H1 (cell line): ENCODE data around the gene SLC26A6. TPM values are rescaled to one million over a fixed set of nuclear protein-coding genes. Genes with fewer than 3 reads are reported as not detected.

Experiments
- CTCF ChIA-PET: fragments of 300-600 bp; sonication (Branson Sonifier 250); formaldehyde crosslinking; loops from one replicate; lab custom pipeline; 2021; ENCODE audit not compliant: partially characterized antibody; lab: Charles Lee
- POLR2A ChIA-PET: fragments of 300-600 bp; sonication (Branson Sonifier 250); formaldehyde crosslinking; loops from one replicate; lab custom pipeline; 2021; ENCODE audit warnings: inconsistent platforms; ENCODE audit not compliant: partially characterized antibody; lab: Charles Lee
- DNase-seq, 2 experiments: peaks; one replicate each; pipeline versions ENCODE4 v3.0.0 to v3.0.0-alpha.2; 2010 to 2022; ENCODE audit warnings: low spot score in 2 of 2, low read depth in 1 of 2, mixed read lengths in 1 of 2
- FAIRE-seq: peaks from 2 replicates; lab custom pipeline; 2011; peaks lifted over from hg19 to GRCh38; lab: Jason Lieb, UNC
- H2AFZ ChIP-seq: 2 replicates; pipeline ENCODE4 v1.8.1; 2012; ENCODE audit warnings: low read length, inconsistent platforms
- H2AK5ac ChIP-seq: 2 replicates; pipeline ENCODE4 v1.6.1; 2013; ENCODE audit warnings: low read depth, low read length
- H2BK120ac ChIP-seq: replicated peaks from 2 replicates; pipeline ENCODE3; 2013; ENCODE audit warnings: low read depth, low read length, inconsistent platforms
- H2BK12ac ChIP-seq: 2 replicates; pipeline ENCODE4 v1.6.1; 2013; ENCODE audit warnings: low read depth, low read length
- H2BK15ac ChIP-seq: 2 replicates; pipeline ENCODE4 v1.6.1; 2013; ENCODE audit warnings: low read length
- H2BK20ac ChIP-seq: 2 replicates; pipeline ENCODE4 v1.6.1; 2013; ENCODE audit warnings: low read length
- H2BK5ac ChIP-seq: 2 replicates; pipeline ENCODE4 v1.6.1; 2013; ENCODE audit warnings: low read depth, low read length
- H3K14ac ChIP-seq: 2 replicates; pipeline ENCODE4 v1.6.1; 2013; ENCODE audit warnings: inconsistent platforms; ENCODE audit not compliant: insufficient read length
- H3K18ac ChIP-seq: 2 replicates; pipeline ENCODE4 v1.6.1; 2013; ENCODE audit warnings: low read length; ENCODE audit errors: extremely low read depth
- H3K23ac ChIP-seq: 2 replicates; pipeline ENCODE4 v1.6.1; 2013; ENCODE audit warnings: inconsistent platforms; ENCODE audit not compliant: insufficient read length
- H3K23me2 ChIP-seq: 2 replicates; pipeline ENCODE4 v1.6.1; 2013; ENCODE audit warnings: low read depth, low read length
- H3K27ac ChIP-seq: 2 replicates; pipeline ENCODE4 v1.6.1; 2011; ENCODE audit warnings: low read depth, low read length, inconsistent platforms
- H3K27me3 ChIP-seq, 4 experiments: replicated peaks in 1 of 4; 1 replicate in 1 of 4; 2 replicates in 3 of 4; pipeline versions ENCODE4 v1.6.1 to v1.8.1; 2011 to 2013; ENCODE audit warnings: low read length in 3 of 4, mild to moderate bottlenecking in 3 of 4, inconsistent platforms in 2 of 4, mixed read lengths in 2 of 4, moderate library complexity in 1 of 4; ENCODE audit not compliant: control insufficient read depth in 3 of 4, insufficient read depth in 3 of 4; ENCODE audit errors: extremely low read depth in 1 of 4
- H3K36me3 ChIP-seq, 4 experiments: 2 replicates each; pipeline versions ENCODE4 v1.6.1 to v1.8.1; 2011 to 2013; ENCODE audit warnings: mild to moderate bottlenecking in 4 of 4, low read length in 3 of 4, moderate library complexity in 2 of 4, control low read depth in 1 of 4, inconsistent platforms in 1 of 4; ENCODE audit not compliant: insufficient read depth in 4 of 4, control insufficient read depth in 2 of 4
- H3K4ac ChIP-seq: replicated peaks from 2 replicates; pipeline ENCODE3; 2013; ENCODE audit warnings: low read length, low read depth, mixed read lengths, inconsistent platforms; ENCODE audit not compliant: insufficient read length
- H3K4me1 ChIP-seq, 4 experiments: replicated peaks in 1 of 4; 1 replicate in 1 of 4; 2 replicates in 3 of 4; pipeline versions ENCODE4 v1.6.1 to v1.8.1; 2011 to 2013; ENCODE audit warnings: low read length in 3 of 4, inconsistent platforms in 2 of 4, mixed read lengths in 1 of 4; ENCODE audit not compliant: insufficient read depth in 4 of 4, control insufficient read depth in 3 of 4
- H3K4me2 ChIP-seq, 2 experiments: 2 replicates each; pipeline versions ENCODE4 v1.6.1 to v1.8.1; 2011 to 2013; ENCODE audit warnings: low read depth in 2 of 2, low read length in 2 of 2, control low read depth in 1 of 2, inconsistent platforms in 1 of 2, mild to moderate bottlenecking in 1 of 2; ENCODE audit not compliant: insufficient read depth in 1 of 2
- H3K4me3 ChIP-seq, 4 experiments: fragments of 200-600, 300-600 bp in 1 of 4; sonication (generic), shearing (Covaris generic), sonication (Bioruptor Twin) in 1 of 4; 2 replicates each; pipeline versions ENCODE4 v1.5.1 to v1.8.1; 2011 to 2016; ENCODE audit warnings: low read length in 4 of 4, low read depth in 3 of 4, control low read depth in 2 of 4, inconsistent platforms in 2 of 4, mild to moderate bottlenecking in 2 of 4, mixed read lengths in 1 of 4, moderate library complexity in 1 of 4; ENCODE audit not compliant: insufficient read depth in 2 of 4; ENCODE audit errors: extremely low read depth in 1 of 4
- H3K56ac ChIP-seq: replicated peaks from 2 replicates; pipeline ENCODE3; 2013; ENCODE audit warnings: low read depth, mild to moderate bottlenecking, mixed read lengths, low read length, inconsistent platforms; ENCODE audit not compliant: insufficient read length
- H3K79me1 ChIP-seq: 2 replicates; pipeline ENCODE4 v1.6.1; 2013; ENCODE audit warnings: low read depth, low read length, control low read depth
- H3K79me2 ChIP-seq, 2 experiments: 2 replicates each; pipeline versions ENCODE4 v1.6.1 to v1.8.1; 2012 to 2013; ENCODE audit warnings: low read length in 2 of 2, mild to moderate bottlenecking in 2 of 2, inconsistent platforms in 1 of 2; ENCODE audit not compliant: insufficient read depth in 2 of 2, control insufficient read depth in 1 of 2
- H3K9ac ChIP-seq, 4 experiments: replicated peaks in 1 of 4; 1 replicate in 1 of 4; 2 replicates in 3 of 4; pipeline versions ENCODE4 v1.6.1 to v1.8.1; 2011 to 2013; ENCODE audit warnings: low read depth in 3 of 4, low read length in 3 of 4, control low read depth in 2 of 4, mild to moderate bottlenecking in 2 of 4, moderate library complexity in 2 of 4, inconsistent platforms in 1 of 4; ENCODE audit errors: extremely low read depth in 1 of 4
- H3K9me3 ChIP-seq, 2 experiments: 2 replicates each; pipeline versions ENCODE4 v1.6.1 to v1.8.1; 2012 to 2013; ENCODE audit warnings: mild to moderate bottlenecking in 2 of 2, moderate library complexity in 2 of 2, control low read depth in 1 of 2, inconsistent platforms in 1 of 2, low read depth in 1 of 2, low read length in 1 of 2, mixed read lengths in 1 of 2; ENCODE audit not compliant: insufficient read depth in 2 of 2
- H4K20me1 ChIP-seq, 2 experiments: replicated peaks in 1 of 2; 2 replicates each; pipeline versions ENCODE3 to v1.8.1; 2011 to 2013; ENCODE audit warnings: inconsistent platforms in 2 of 2, low read length in 2 of 2, mild to moderate bottlenecking in 1 of 2; ENCODE audit not compliant: insufficient read depth in 2 of 2, control insufficient read depth in 1 of 2
- H4K5ac ChIP-seq: 2 replicates; pipeline ENCODE4 v1.6.1; 2013; ENCODE audit warnings: low read length, low read depth, mixed read lengths, inconsistent platforms; ENCODE audit not compliant: insufficient read length
- H4K8ac ChIP-seq: 2 replicates; pipeline ENCODE4 v1.8.0; 2013; ENCODE audit warnings: mild to moderate bottlenecking, moderate library complexity, low read length, inconsistent platforms; ENCODE audit not compliant: insufficient read depth; ENCODE audit errors: extremely low read depth
- H4K91ac ChIP-seq: replicated peaks from 2 replicates; pipeline ENCODE3; 2013; ENCODE audit warnings: low read length, mixed read lengths, inconsistent platforms; ENCODE audit not compliant: insufficient read length
- POLR2AphosphoS5 ChIP-seq: IDR thresholded peaks from 2 replicates; pipeline ENCODE4 v1.6.1; 2011; ENCODE audit warnings: low read depth, low read length
- WGBS, 2 experiments: shearing (Covaris generic) in 1 of 2; methylation state at CpG; one replicate each; pipeline versions ENCODE4 v1.1.6 to v1.1.7; 2013 to 2015; ENCODE audit warnings: low lambda C conversion rate in 2 of 2, mixed read lengths in 2 of 2, inconsistent platforms in 1 of 2, low coverage in 1 of 2, missing lambda C conversion rate in 1 of 2; ENCODE audit not compliant: insufficient replicate concordance in 2 of 2, insufficient coverage in 1 of 2, insufficient read length in 1 of 2; ENCODE audit errors: extremely low coverage in 1 of 2, missing lambda C conversion rate in 1 of 2; 5-methylcytosine and 5-hydroxymethylcytosine counted together
- polyA plus RNA-seq, 7 experiments: library from polyadenylated mRNA; depleted of rRNA in 3 of 7; stranded (reverse) in 5 of 7; unstranded in 2 of 7; fragments of >200 nt in 5 of 7; fragments of 200-250 nt in 2 of 7; gene quantifications; 1 replicate in 5 of 7; 2 replicates in 1 of 7; 4 replicates in 1 of 7; pipeline versions ENCODE4 v1.2.1 to v1.2.3, GENCODE V29; 2011 to 2013; ENCODE audit warnings: missing spikeins in 2 of 7, mixed read lengths in 2 of 7
- total RNA-seq: library from RNA; stranded (reverse); fragmentation: NEBNext Ultra II Directional; extraction: Animal tissue kit (Norgen Biotek cat#: 25700); gene quantifications from 2 replicates; pipeline ENCODE4 v1.2.1, GENCODE V29; 2021

Gene SLC26A6
- total and polyA plus RNA-seq, 2 of the 8 experiments (the other 6 are each of a cell fraction or from before 2014, with no cell fraction given) = 50.4 to 58.0 TPM

DNA sequence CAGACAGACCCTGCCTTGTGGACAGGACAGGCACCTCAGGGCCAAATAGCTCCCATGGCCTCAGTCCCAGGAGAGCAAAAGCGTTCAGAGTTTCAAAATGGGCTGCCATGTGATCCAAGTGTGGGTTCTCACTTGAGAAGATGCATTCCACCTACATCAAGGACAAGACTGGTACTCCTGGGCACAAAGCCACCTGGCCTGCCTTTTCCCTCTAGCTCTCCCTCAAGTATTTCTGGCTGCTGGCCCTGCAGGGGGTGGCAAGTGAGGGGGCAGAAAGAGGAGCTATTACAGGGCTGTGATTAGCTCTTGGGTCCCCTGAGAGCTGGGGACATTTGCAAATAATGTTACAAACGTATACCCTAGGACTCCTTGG lies 33.7 kb downstream of the SLC26A6 start:
- no peak overlapping the region for H3K9ac ChIP-seq
- H3K9me3 ChIP-seq = no peaks in the 10 kb centered on the region
- H3K4ac ChIP-seq = no peak overlapping the region
- H3K56ac ChIP-seq = no peak overlapping the region
- POLR2A ChIA-PET = interaction anchor here (1.0 to 2.0 kb wide), 8 partner anchors 11 to 93 kb away, joined by 3 to 5 read pairs (median 4); partner anchors contain the start of genes CELSR3 and SLC26A6
- DNase-seq (no peak), FAIRE-seq (no peak)
- H2BK20ac ChIP-seq = no peak overlapping the region
- no peak overlapping the region for H2AK5ac ChIP-seq
- no peak overlapping the region for H2BK12ac ChIP-seq
- H3K36me3 ChIP-seq = peaks cover 56 to 73% (median 70%) of the 10 kb centered on the region in 4 experiments
- peaks cover 4 to 43% of the 10 kb centered on the region in 2 experiments for H4K20me1 ChIP-seq
- H3K4me2 ChIP-seq = no peak overlapping the region
- WGBS, 2 experiments = 90% methylated on average over 2 of the region's 2 CpGs; no CpG with 5 or more reads in 1 of the 2 experiments
- H3K27ac ChIP-seq = no peak overlapping the region
- H2BK15ac ChIP-seq = no peak overlapping the region
- no peak overlapping the region for H3K23ac ChIP-seq
- no peak overlapping the region for H3K4me3 ChIP-seq
- H3K27me3 ChIP-seq = no peaks in the 10 kb centered on the region
- H3K23me2 ChIP-seq = no peaks in the 10 kb centered on the region
- H3K18ac ChIP-seq = no peak overlapping the region
- H4K5ac ChIP-seq = no peak overlapping the region
- H3K79me2 ChIP-seq = no peaks in the 10 kb centered on the region; a peak in 1 of 4 replicates
- no peak for TF ChIP-seq POLR2AphosphoS5
- no peak overlapping the region for H2AFZ ChIP-seq
- H3K79me1 ChIP-seq = peaks cover 2% of the 10 kb centered on the region; the same call in 1 of the 2 replicates
- H3K14ac ChIP-seq = no peak overlapping the region
- H2BK5ac ChIP-seq = no peak overlapping the region
- H2BK120ac ChIP-seq = no peak overlapping the region
- no peaks in the 10 kb centered on the region for H3K4me1 ChIP-seq
- CTCF ChIA-PET = interaction anchor here (0.8 to 1.2 kb wide), 2 partner anchors 19 to 30 kb away, joined by 3 read pairs; partner anchors contain the start of gene TMEM89
- H4K8ac ChIP-seq = no peak overlapping the region
- H4K91ac ChIP-seq = no peak overlapping the region
